Body of pancreas (tissue), 4 donors: ENCODE measurements around the gene ABI3BP.

Source experiments
- CTCF ChIP-seq, 7 experiments: fragments of 450-650 bp in 4 of 7; fragments of 200-600 bp in 3 of 7; sonication (generic) in 3 of 7; IDR thresholded peaks; one replicate each; pipeline ENCODE4 v1.5.1; 2016 to 2019; ENCODE audit warnings: antibody characterized with exemption in 7 of 7
- POLR2A ChIP-seq, 3 donors: fragments of 450-650 bp; IDR thresholded peaks; one replicate each; pipeline ENCODE4 v1.6.1; 2016; ENCODE audit warnings: antibody characterized with exemption in 3 of 3, mild to moderate bottlenecking in 2 of 3

- TF ChIP-seq CTCF (IDR thresholded peaks at IDR 0.05): no peak
- TF ChIP-seq POLR2A (IDR thresholded peaks at IDR 0.05): no peak
Observed at GRCh38 chr3:100766069-100766468, 227.2 kb downstream of the ABI3BP start.
